WTC11 (cell line): Measurements from ENCODE around the gene CPSF4. TPM values are rescaled to one million over a fixed set of nuclear protein-coding genes. Genes with fewer than 3 reads are reported as not detected.
A peak's percentile ranks its signal among the peaks of the same experiment; 100 is the strongest.

Experiments
- ATAC-seq: fragments of 200-7000 bp; cut with Tn5 transposase; 2 replicates; pipeline ENCODE4 v1.10.0; 2021; ENCODE audit warnings: mild to moderate bottlenecking, moderate library complexity
- CTCF ChIA-PET: fragments of 300-600 bp; sonication (Branson Sonifier 250); formaldehyde crosslinking; loops from one replicate; lab custom pipeline; 2021; ENCODE audit warnings: antibody characterized with exemption; lab: Charles Lee
- POLR2A ChIA-PET: fragments of 350-600 bp; sonication (Branson Sonifier 250); formaldehyde crosslinking; loops from one replicate; lab custom pipeline; 2021; ENCODE audit warnings: antibody characterized with exemption; lab: Charles Lee
- DNase-seq: peaks from one replicate; pipeline ENCODE4 v3.0.0; 2021; ENCODE audit warnings: low spot score
- H3K27ac Mint-ChIP-seq: 2 replicates; pipeline ENCODE4 v1.8.0; 2021; ENCODE audit warnings: mixed read lengths
- H3K27me3 Mint-ChIP-seq: 2 replicates; pipeline ENCODE4 v1.8.0; 2021; ENCODE audit warnings: low read depth, mild to moderate bottlenecking, moderate library complexity, mixed read lengths
- H3K36me3 Mint-ChIP-seq: 2 replicates; pipeline ENCODE4 v1.8.0; 2021; ENCODE audit warnings: mixed read lengths
- H3K4me1 Mint-ChIP-seq: 2 replicates; pipeline ENCODE4 v1.8.0; 2022; ENCODE audit warnings: mixed read lengths
- H3K4me3 Mint-ChIP-seq: 2 replicates; pipeline ENCODE4 v1.8.0; 2021; ENCODE audit warnings: mild to moderate bottlenecking, moderate library complexity, mixed read lengths
- H3K9me3 Mint-ChIP-seq: 2 replicates; pipeline ENCODE4 v1.8.0; 2021; ENCODE audit warnings: mixed read lengths
- AR ChIP-seq: fragments of 250-450 bp; sonication (Bioruptor Pico); IDR thresholded peaks from 2 replicates; pipeline ENCODE4 v1.9.0; 2021; ENCODE audit warnings: mild to moderate bottlenecking
- CBFB ChIP-seq: sonication (generic); formaldehyde crosslinking; IDR thresholded peaks from 2 replicates; pipeline ENCODE4 v1.8.1; 2022; ENCODE audit warnings: mild to moderate bottlenecking, low read depth, missing genetic modification reagents
- CDX4 ChIP-seq: fragments of 250-450 bp; sonication (Bioruptor Pico); IDR thresholded peaks from 2 replicates; pipeline ENCODE4 v1.9.0; 2021; ENCODE audit warnings: moderate library complexity, mild to moderate bottlenecking, inconsistent platforms, borderline replicate concordance
- EMX1 ChIP-seq: fragments of 250-450 bp; sonication (Bioruptor Pico); IDR thresholded peaks from 2 replicates; pipeline ENCODE4 v1.8.0; 2021; ENCODE audit warnings: mild to moderate bottlenecking
- FOXP1 ChIP-seq: sonication (generic); formaldehyde crosslinking; IDR thresholded peaks from 2 replicates; pipeline ENCODE4 v1.8.0; 2022; ENCODE audit warnings: missing genetic modification reagents, mild to moderate bottlenecking, moderate library complexity, borderline replicate concordance
- GABPB1 ChIP-seq: sonication (generic); formaldehyde crosslinking; IDR thresholded peaks from 2 replicates; pipeline ENCODE4 v1.8.1; 2023; ENCODE audit warnings: mild to moderate bottlenecking, missing genetic modification reagents
- IRF1 ChIP-seq: sonication (generic); formaldehyde crosslinking; IDR thresholded peaks from 2 replicates; pipeline ENCODE4 v1.8.0; 2023; ENCODE audit warnings: missing genetic modification reagents
- JAZF1 ChIP-seq: fragments of 250-450 bp; sonication (Bioruptor Pico); IDR thresholded peaks from 2 replicates; pipeline ENCODE4 v1.9.0; 2021; ENCODE audit warnings: moderate library complexity, mild to moderate bottlenecking, inconsistent platforms
- MAX ChIP-seq: sonication (generic); formaldehyde crosslinking; IDR thresholded peaks from 2 replicates; pipeline ENCODE4 v1.8.0; 2022; ENCODE audit warnings: mild to moderate bottlenecking, missing genetic modification reagents
- MXD4 ChIP-seq: fragments of 250-450 bp; sonication (Bioruptor Pico); IDR thresholded peaks from 2 replicates; pipeline ENCODE4 v1.8.0; 2021; ENCODE audit warnings: mild to moderate bottlenecking, moderate library complexity, borderline replicate concordance
- OVOL2 ChIP-seq: fragments of 250-450 bp; sonication (Bioruptor Pico); IDR thresholded peaks from 2 replicates; pipeline ENCODE4 v1.9.0; 2021; ENCODE audit warnings: mild to moderate bottlenecking, borderline replicate concordance
- RELA ChIP-seq: sonication (generic); formaldehyde crosslinking; IDR thresholded peaks from 2 replicates; pipeline ENCODE4 v1.8.1; 2022; ENCODE audit warnings: missing genetic modification reagents, mild to moderate bottlenecking, borderline replicate concordance
- SMAD3 ChIP-seq: sonication (generic); formaldehyde crosslinking; IDR thresholded peaks from 2 replicates; pipeline ENCODE4 v1.8.0; 2022; ENCODE audit warnings: missing genetic modification reagents, mild to moderate bottlenecking, borderline replicate concordance
- USF2 ChIP-seq: sonication (generic); formaldehyde crosslinking; IDR thresholded peaks from 2 replicates; pipeline ENCODE4 v1.8.1; 2023; ENCODE audit warnings: mild to moderate bottlenecking, missing genetic modification reagents, moderate library complexity
- ZNF423 ChIP-seq: fragments of 250-450 bp; sonication (Bioruptor Pico); IDR thresholded peaks from 2 replicates; pipeline ENCODE4 v2.1.2; 2022; ENCODE audit warnings: mild to moderate bottlenecking, moderate library complexity
- ZNF532 ChIP-seq: fragments of 250-450 bp; sonication (Bioruptor Pico); IDR thresholded peaks from 2 replicates; pipeline ENCODE4 v1.9.0; 2021; ENCODE audit warnings: mild to moderate bottlenecking, borderline replicate concordance
- total RNA-seq: library from RNA; stranded (reverse); gene quantifications from 3 replicates; pipeline ENCODE4 v1.2.3, GENCODE V29; 2021

CPSF4 gene
- total RNA-seq, 1 experiment from 2014 or later: 109 TPM

GRCh38 chr7:99392046-99392445 lies 46.7 kb upstream of the CPSF4 start:
- Mint-ChIP-seq H3K36me3 (peaks cover 26% of the 10 kb centered on the region), H3K4me1 (peaks cover 12% of the 10 kb centered on the region)
- ATAC-seq: no peak
- CTCF ChIA-PET: interaction anchor here (2.1 to 2.5 kb wide), 2 partner anchors 17 to 26 kb away, joined by 13 to 15 read pairs; partner anchors contain the start of genes BUD31 and PDAP1
- no peak for TF ChIP-seq IRF1
- no peak for TF ChIP-seq OVOL2
- TF ChIP-seq EMX1 (CRISPR knock-in tag): no peak
- TF ChIP-seq AR: no peak
- TF ChIP-seq ZNF532: no peak
- TF ChIP-seq FOXP1 (CRISPR knock-in tag): no peak
- no peak for TF ChIP-seq JAZF1 (CRISPR knock-in tag)
- no peak for TF ChIP-seq USF2
- TF ChIP-seq MAX (CRISPR knock-in tag): no peak
- TF ChIP-seq SMAD3 (CRISPR knock-in tag): no peak
- no peak for TF ChIP-seq CBFB
- TF ChIP-seq GABPB1: no peak
- TF ChIP-seq ZNF423 (CRISPR knock-in tag): no peak
- no peak for TF ChIP-seq MXD4 (CRISPR knock-in tag)
- no peak for TF ChIP-seq CDX4 (CRISPR knock-in tag)
- no peak for TF ChIP-seq RELA (CRISPR knock-in tag)
- TF ChIP-seq, all 79 proteins: peak for 0
- no peak for DNase-seq
- Mint-ChIP-seq H3K27me3 (no peaks in the 10 kb centered on the region), H3K4me3 (peak overlapping the region; percentile 77), H3K27ac (no peak overlapping the region), H3K9me3 (no peaks in the 10 kb centered on the region)
- POLR2A ChIA-PET: interaction anchor here (1.0 to 3.5 kb wide), 4 partner anchors 17 to 23 kb away, joined by 3 to 37 read pairs (median 6); partner anchors contain the start of genes ARPC1B, BUD31 and PDAP1
